Sigmoid colon (tissue), 4 donors: ENCODE data around the gene TDRD3.
A peak's percentile ranks its signal among the peaks of the same experiment; 100 is the strongest.

Experiments
- CTCF ChIP-seq, 4 experiments: fragments of 450-650 bp in 3 of 4; fragments of 200-600 bp in 1 of 4; IDR thresholded peaks; one replicate each; pipeline ENCODE4 v1.5.1; 2016 to 2019; ENCODE audit warnings: antibody characterized with exemption in 4 of 4, mild to moderate bottlenecking in 3 of 4, moderate library complexity in 2 of 4
- EP300 ChIP-seq, 4 donors: sonication (generic); formaldehyde crosslinking; IDR thresholded peaks; one replicate each; pipeline ENCODE4 v1.6.1; 2017; ENCODE audit warnings: antibody characterized with exemption in 4 of 4
- POLR2A ChIP-seq, 2 donors: fragments of 450-650 bp; IDR thresholded peaks; one replicate each; pipeline ENCODE4 v1.6.1; 2016; ENCODE audit warnings: antibody characterized with exemption in 2 of 2, mild to moderate bottlenecking in 2 of 2, moderate library complexity in 2 of 2

GRCh38 chr13:60396783-60397703 is at the start of gene TDRD3:
- TF ChIP-seq EP300 (IDR thresholded peaks at IDR 0.05) = no peak
- TF ChIP-seq POLR2A (IDR thresholded peaks at IDR 0.05) = peak; percentile 58 to 66
- peak; percentile 60 to 82 (median 70) for TF ChIP-seq CTCF (IDR thresholded peaks at IDR 0.05)
